Measurements from ENCODE around the gene ATP9B.
"Not testable (repeated sequence)": the region's sequence is repeated elsewhere in the genome, so short reads cannot be mapped to it uniquely, and the experiment has no call there.

GRCh38 chr18:79072655-79073054 is 3.5 kb downstream of the ATP9B start:
- not testable (repeated sequence) for TF ChIP-seq CTCF (conservative IDR thresholded peaks at IDR 0.05; ENCODE audit: low read depth, low read length); EZH2 (IDR thresholded peaks at IDR 0.05; ENCODE audit: low read length, unreplicated experiment)

Measured in PC-3 (cell line).